ENCODE measurements around the gene EPC1. TPM values are rescaled to one million over a fixed set of nuclear protein-coding genes. Genes with fewer than 3 reads are reported as not detected.

Gene EPC1
- total and polyA plus RNA-seq, 2 donors (not counting 1 experiment from before 2014, with no cell fraction given): 22.7 to 28.1 TPM

- no peaks in the 10 kb centered on the region for H3K4me1 ChIP-seq (ENCODE audit: control insufficient read depth, extremely low read depth, insufficient read depth, low read length)
- no peaks in the 10 kb centered on the region for H3K27me3 ChIP-seq (ENCODE audit: control insufficient read depth, insufficient read depth, low read length)
- H4K20me1 ChIP-seq (ENCODE audit: control insufficient read depth, extremely low read depth, insufficient read depth, low read length): no peaks in the 10 kb centered on the region
- no peak overlapping the region for H3K4me3 ChIP-seq (replicated peaks in 1 of 4; ENCODE audit: control extremely low read depth in 1 of 4, insufficient read depth in 1 of 4, low read depth in 3 of 4, low read length in 4 of 4)
- TF ChIP-seq CTCF (conservative IDR thresholded peaks at IDR 0.05 in 1 of 2, IDR thresholded peaks at IDR 0.05 in 1 of 2; ENCODE audit: low read depth in 1 of 2, low read length in 2 of 2) (no peak), EZH2 (IDR thresholded peaks at IDR 0.05; ENCODE audit: low read length, missing control alignments) (no peak)
- H3K4me2 ChIP-seq (ENCODE audit: extremely low read depth, insufficient read depth, low read length): no peak overlapping the region
- no peak overlapping the region for H3K9ac ChIP-seq (ENCODE audit: insufficient read depth, low read length)
- H3K79me2 ChIP-seq (ENCODE audit: control insufficient read depth, insufficient read depth, low read length): peaks cover 79% of the 10 kb centered on the region
- H3K27ac ChIP-seq (ENCODE audit: insufficient read depth, low read length): no peak overlapping the region
- peak in 1 of 2 donors; percentile 28 for DNase-seq (ENCODE audit: low read depth in 2 of 2)
- no peak overlapping the region for H2AFZ ChIP-seq (ENCODE audit: low read length)
- peaks cover 1% of the 10 kb centered on the region for H3K36me3 ChIP-seq (ENCODE audit: control insufficient read depth, insufficient read depth, low read length)
- no peaks in the 10 kb centered on the region for H3K9me3 ChIP-seq (ENCODE audit: control insufficient read depth, insufficient read depth, low read depth, low read length)
Observed at GRCh38 chr10:32308027-32308603, 38.8 kb downstream of the EPC1 start.

- Histone ChIP-seq H3K27me3 (ENCODE audit: control insufficient read depth, insufficient read depth, low read length) (no peaks in the 10 kb centered on the region), H3K9me3 (ENCODE audit: control insufficient read depth, insufficient read depth, low read depth, low read length) (no peaks in the 10 kb centered on the region), H3K79me2 (ENCODE audit: control insufficient read depth, insufficient read depth, low read length) (peaks cover 78% of the 10 kb centered on the region), H3K9ac (ENCODE audit: insufficient read depth, low read length) (no peak overlapping the region), H3K4me2 (ENCODE audit: extremely low read depth, insufficient read depth, low read length) (no peak overlapping the region), H3K36me3 (ENCODE audit: control insufficient read depth, insufficient read depth, low read length) (peaks cover 1% of the 10 kb centered on the region), H3K4me3 (replicated peaks in 1 of 4; ENCODE audit: control extremely low read depth in 1 of 4, insufficient read depth in 1 of 4, low read depth in 3 of 4, low read length in 4 of 4) (no peak overlapping the region), H3K4me1 (ENCODE audit: control insufficient read depth, extremely low read depth, insufficient read depth, low read length) (no peaks in the 10 kb centered on the region), H4K20me1 (ENCODE audit: control insufficient read depth, extremely low read depth, insufficient read depth, low read length) (no peaks in the 10 kb centered on the region), H2AFZ (ENCODE audit: low read length) (no peak overlapping the region), H3K27ac (ENCODE audit: insufficient read depth, low read length) (no peak overlapping the region)
- TF ChIP-seq CTCF (conservative IDR thresholded peaks at IDR 0.05 in 1 of 2, IDR thresholded peaks at IDR 0.05 in 1 of 2; ENCODE audit: low read depth in 1 of 2, low read length in 2 of 2) (no peak), EZH2 (IDR thresholded peaks at IDR 0.05; ENCODE audit: low read length, missing control alignments) (no peak)
- DNase-seq (ENCODE audit: low read depth in 2 of 2): no peak
Observed at GRCh38 chr10:32307609-32308008, 39.3 kb downstream of the EPC1 start.

GRCh38 chr10:32299354-32299980 is 47.5 kb downstream of the EPC1 start:
- Histone ChIP-seq H4K20me1 (ENCODE audit: control insufficient read depth, extremely low read depth, insufficient read depth, low read length) (no peaks in the 10 kb centered on the region), H3K4me2 (ENCODE audit: extremely low read depth, insufficient read depth, low read length) (no peak overlapping the region), H3K27ac (ENCODE audit: insufficient read depth, low read length) (no peak overlapping the region), H3K4me3 (replicated peaks in 1 of 4; ENCODE audit: control extremely low read depth in 1 of 4, insufficient read depth in 1 of 4, low read depth in 3 of 4, low read length in 4 of 4) (no peak overlapping the region), H3K9ac (ENCODE audit: insufficient read depth, low read length) (no peak overlapping the region), H3K4me1 (ENCODE audit: control insufficient read depth, extremely low read depth, insufficient read depth, low read length) (peaks cover 8% of the 10 kb centered on the region), H3K79me2 (ENCODE audit: control insufficient read depth, insufficient read depth, low read length) (peaks cover 66% of the 10 kb centered on the region), H3K36me3 (ENCODE audit: control insufficient read depth, insufficient read depth, low read length) (no peaks in the 10 kb centered on the region), H3K9me3 (ENCODE audit: control insufficient read depth, insufficient read depth, low read depth, low read length) (no peaks in the 10 kb centered on the region), H2AFZ (ENCODE audit: low read length) (no peak overlapping the region), H3K27me3 (ENCODE audit: control insufficient read depth, insufficient read depth, low read length) (no peaks in the 10 kb centered on the region)
- DNase-seq (ENCODE audit: low read depth in 2 of 2): no peak
- TF ChIP-seq CTCF (conservative IDR thresholded peaks at IDR 0.05 in 1 of 2, IDR thresholded peaks at IDR 0.05 in 1 of 2; ENCODE audit: low read depth in 1 of 2, low read length in 2 of 2): no peak
- TF ChIP-seq EZH2 (IDR thresholded peaks at IDR 0.05; ENCODE audit: low read length, missing control alignments): no peak
